Measurements from ENCODE around the gene ALPK1.

The ALPK1 gene

GRCh38 chr4:112341033-112341432 is 43.9 kb downstream of the ALPK1 start:
- no peak for DNase-seq (ENCODE audit: low spot score)
- no peak for TF ChIP-seq CTCF (IDR thresholded peaks at IDR 0.05; ENCODE audit: borderline replicate concordance, control extremely low read depth, extremely low read depth, insufficient read depth, missing control alignments)
- in situ Hi-C loops (cut with MboI; ENCODE audit: low sequenced_read_pairs, unreplicated experiment): loop anchor here (25.0 kb wide), 3 partner anchors 271 to 596 kb away; no protein-coding TSS in a partner anchor

- TF ChIP-seq CTCF (IDR thresholded peaks at IDR 0.05; ENCODE audit: borderline replicate concordance, control extremely low read depth, extremely low read depth, insufficient read depth, missing control alignments): no peak
- in situ Hi-C loops (cut with MboI; ENCODE audit: low sequenced_read_pairs, unreplicated experiment): loop anchor here (25.0 kb wide), 3 partner anchors 269 to 594 kb away; no protein-coding TSS in a partner anchor
- no peak for DNase-seq (ENCODE audit: low spot score)
These were observed 46.3 kb downstream of the ALPK1 start for GRCh38 chr4:112343330-112344080.

- DNase-seq (ENCODE audit: low spot score): no peak
- in situ Hi-C loops (cut with MboI; ENCODE audit: low sequenced_read_pairs, unreplicated experiment): loop anchor here (25.0 kb wide), 3 partner anchors 264 to 589 kb away; no protein-coding TSS in a partner anchor
- no peak for TF ChIP-seq CTCF (IDR thresholded peaks at IDR 0.05; ENCODE audit: borderline replicate concordance, control extremely low read depth, extremely low read depth, insufficient read depth, missing control alignments)
These were observed 51.5 kb downstream of the ALPK1 start for GRCh38 chr4:112348488-112349158.

GRCh38 chr4:112352736-112353135 is 55.6 kb downstream of the ALPK1 start:
- DNase-seq (ENCODE audit: low spot score): no peak
- in situ Hi-C loops (cut with MboI; ENCODE audit: low sequenced_read_pairs, unreplicated experiment): no loop called here
- TF ChIP-seq CTCF (IDR thresholded peaks at IDR 0.05; ENCODE audit: borderline replicate concordance, control extremely low read depth, extremely low read depth, insufficient read depth, missing control alignments): no peak

DNA sequence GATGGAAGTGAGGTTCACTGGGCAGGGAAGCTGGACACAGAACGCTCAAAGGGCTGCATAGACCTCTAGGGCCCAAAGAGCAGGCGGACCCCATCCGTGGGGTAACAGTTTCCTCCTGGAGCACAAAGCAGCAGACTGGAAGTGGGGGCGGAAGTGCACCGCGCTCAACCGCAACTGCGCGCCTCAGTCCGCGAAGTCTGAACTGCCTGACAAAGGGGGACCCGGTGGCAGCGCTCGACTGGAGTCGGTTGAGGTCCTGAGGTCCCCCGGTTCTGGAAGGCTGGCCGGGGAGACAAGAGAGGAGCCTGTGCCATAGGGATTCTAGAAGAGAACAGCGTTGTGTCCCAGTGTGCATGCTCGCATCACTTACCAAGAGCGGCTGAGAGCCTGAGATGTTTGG is 58.5 kb downstream of the ALPK1 start:
- TF ChIP-seq CTCF (IDR thresholded peaks at IDR 0.05; ENCODE audit: borderline replicate concordance, control extremely low read depth, extremely low read depth, insufficient read depth, missing control alignments): no peak
- in situ Hi-C loops (cut with MboI; ENCODE audit: low sequenced_read_pairs, unreplicated experiment): no loop called here
- DNase-seq (ENCODE audit: low spot score): no peak

GRCh38 chr4:112357453-112357852 is 60.3 kb downstream of the ALPK1 start:
- TF ChIP-seq CTCF (IDR thresholded peaks at IDR 0.05; ENCODE audit: borderline replicate concordance, control extremely low read depth, extremely low read depth, insufficient read depth, missing control alignments): no peak
- DNase-seq (ENCODE audit: low spot score): no peak
- in situ Hi-C loops (cut with MboI; ENCODE audit: low sequenced_read_pairs, unreplicated experiment): no loop called here

Measured in GM13976 (cell line).